ENCODE data around the gene TMEM101.

GRCh38 chr17:43994272-43995149 lies 20.3 kb downstream of the TMEM101 start:
- TF ChIP-seq SP1 (IDR thresholded peaks at IDR 0.05) (no peak), SUZ12 (IDR thresholded peaks at IDR 0.05) (no peak), ELF4 (IDR thresholded peaks at IDR 0.05) (no peak)

All from HEK293T (cell line).